ENCODE results near the gene LITAF.

- TF ChIP-seq CTCF (conservative IDR thresholded peaks at IDR 0.05; ENCODE audit: low read length) (no peak), EZH2phosphoT487 (IDR thresholded peaks at IDR 0.05; ENCODE audit: borderline replicate concordance) (no peak)
Observed at GRCh38 chr16:11632455-11632939, 45.8 kb upstream of the LITAF start.

All from Loucy (cell line).